ENCODE data around the gene UBR2.

- TF ChIP-seq, protein P1, sequence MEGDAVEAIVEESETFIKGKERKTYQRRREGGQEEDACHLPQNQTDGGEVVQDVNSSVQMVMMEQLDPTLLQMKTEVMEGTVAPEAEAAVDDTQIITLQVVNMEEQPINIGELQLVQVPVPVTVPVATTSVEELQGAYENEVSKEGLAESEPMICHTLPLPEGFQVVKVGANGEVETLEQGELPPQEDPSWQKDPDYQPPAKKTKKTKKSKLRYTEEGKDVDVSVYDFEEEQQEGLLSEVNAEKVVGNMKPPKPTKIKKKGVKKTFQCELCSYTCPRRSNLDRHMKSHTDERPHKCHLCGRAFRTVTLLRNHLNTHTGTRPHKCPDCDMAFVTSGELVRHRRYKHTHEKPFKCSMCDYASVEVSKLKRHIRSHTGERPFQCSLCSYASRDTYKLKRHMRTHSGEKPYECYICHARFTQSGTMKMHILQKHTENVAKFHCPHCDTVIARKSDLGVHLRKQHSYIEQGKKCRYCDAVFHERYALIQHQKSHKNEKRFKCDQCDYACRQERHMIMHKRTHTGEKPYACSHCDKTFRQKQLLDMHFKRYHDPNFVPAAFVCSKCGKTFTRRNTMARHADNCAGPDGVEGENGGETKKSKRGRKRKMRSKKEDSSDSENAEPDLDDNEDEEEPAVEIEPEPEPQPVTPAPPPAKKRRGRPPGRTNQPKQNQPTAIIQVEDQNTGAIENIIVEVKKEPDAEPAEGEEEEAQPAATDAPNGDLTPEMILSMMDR (IDR thresholded peaks at IDR 0.05) = no peak
- no peak for TF ChIP-seq POLR2A (IDR thresholded peaks at IDR 0.05)
Measured at GRCh38 chr6:42565823-42566613, 2.2 kb downstream of the UBR2 start.

Measured in adrenal gland (tissue), 5 donors.